DOHH2 (cell line): Measurements from ENCODE around the gene PCDH15.

Source experiments
- H3F3A ChIP-seq: fragments of 200-600 bp; sonication (generic), shearing (Covaris generic); 2 replicates; pipeline ENCODE4 v1.6.0; 2016; ENCODE audit warnings: antibody characterized with exemption, mild to moderate bottlenecking; ENCODE audit not compliant: control insufficient read depth, insufficient read depth
- H3K27ac ChIP-seq: fragments of 200-600 bp; sonication (generic); 2 replicates; pipeline ENCODE4 v1.5.1; 2014; ENCODE audit warnings: low read depth, mild to moderate bottlenecking, low read length, moderate library complexity
- H3K27me3 ChIP-seq: fragments of 200-600 bp; sonication (generic); 2 replicates; pipeline ENCODE4 v1.6.1; 2014; ENCODE audit warnings: mild to moderate bottlenecking, low read length, mixed read lengths; ENCODE audit not compliant: control insufficient read depth
- H3K36me3 ChIP-seq: fragments of 200-600 bp; sonication (generic); 2 replicates; pipeline ENCODE4 v1.6.1; 2014; ENCODE audit warnings: mild to moderate bottlenecking, low read length, moderate library complexity, mixed read lengths; ENCODE audit not compliant: control insufficient read depth
- H3K4me1 ChIP-seq: fragments of 200-600 bp; sonication (generic); 2 replicates; pipeline ENCODE4 v1.6.1; 2014; ENCODE audit warnings: mild to moderate bottlenecking, low read length, mixed read lengths; ENCODE audit not compliant: control insufficient read depth
- H3K4me2 ChIP-seq: fragments of 200-600 bp; sonication (generic); 2 replicates; pipeline ENCODE4 v1.6.0; 2014; ENCODE audit warnings: mild to moderate bottlenecking, low read length, moderate library complexity
- H3K4me3 ChIP-seq: fragments of 200-600 bp; sonication (generic); 2 replicates; pipeline ENCODE4 v1.5.1; 2014; ENCODE audit warnings: mild to moderate bottlenecking, low read length, mixed read lengths
- H3K79me2 ChIP-seq: fragments of 200-600 bp; sonication (generic); 2 replicates; pipeline ENCODE4 v1.6.1; 2014; ENCODE audit warnings: mild to moderate bottlenecking, low read length, mixed read lengths; ENCODE audit not compliant: control insufficient read depth
- H3K9me2 ChIP-seq: fragments of 200-600 bp; sonication (generic); replicated peaks from 2 replicates; pipeline ENCODE4 v1.6.1; 2014; ENCODE audit warnings: mild to moderate bottlenecking, low read length, mixed read lengths; ENCODE audit not compliant: control insufficient read depth
- H3K9me3 ChIP-seq: fragments of 200-600 bp; sonication (generic); 2 replicates; pipeline ENCODE4 v1.6.1; 2014; ENCODE audit warnings: antibody characterized with exemption, low read length, mixed read lengths; ENCODE audit not compliant: control insufficient read depth, insufficient read depth
- H4K20me1 ChIP-seq: fragments of 200-600 bp; sonication (generic); 2 replicates; pipeline ENCODE4 v1.6.0; 2014; ENCODE audit warnings: low read depth, mild to moderate bottlenecking, antibody characterized with exemption, low read length, moderate library complexity; ENCODE audit not compliant: control insufficient read depth, insufficient read depth
- EZH2phosphoT487 ChIP-seq: fragments of 200-600 bp; sonication (generic); IDR thresholded peaks from 2 replicates; pipeline ENCODE4 v1.6.1; 2017; ENCODE audit warnings: borderline replicate concordance, mild to moderate bottlenecking, antibody characterized with exemption, low read length, moderate library complexity, mixed read lengths
- TF ChIP-seq, protein P1 (sequence below): fragments of 200-600 bp; sonication (generic); IDR thresholded peaks from one replicate; pipeline ENCODE4 v1.5.1; 2014; ENCODE audit warnings: antibody characterized with exemption, mild to moderate bottlenecking, low read depth, low read length; ENCODE audit not compliant: poor library complexity, severe bottlenecking

PCDH15 gene

DNA sequence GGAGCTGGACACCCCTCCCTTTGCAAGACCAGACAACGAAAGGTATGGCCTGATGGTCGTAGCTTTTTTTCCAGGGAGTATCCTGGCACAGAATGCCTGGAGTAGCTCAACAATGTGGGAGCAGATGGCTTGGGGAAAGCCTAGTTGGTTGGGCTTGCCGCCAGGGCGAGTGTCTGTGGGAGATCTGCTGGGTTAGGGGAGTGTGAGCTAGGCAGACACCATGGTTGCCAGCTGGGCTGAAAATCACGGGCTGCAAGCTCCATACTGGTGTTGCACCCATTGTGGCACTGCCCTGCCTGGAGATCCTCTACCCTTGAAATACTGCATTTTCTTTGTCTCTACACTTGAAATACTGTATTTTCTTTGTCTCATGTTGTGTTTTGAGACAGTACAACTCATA, 538.3 kb downstream of the PCDH15 start:
- no peaks in the 10 kb centered on the region for H4K20me1 ChIP-seq

GRCh38 chr10:54259104-54259503, 541.9 kb downstream of the PCDH15 start:
- H3K9me2 ChIP-seq: no peaks in the 10 kb centered on the region
- H3K4me1 ChIP-seq: no peaks in the 10 kb centered on the region
- H4K20me1 ChIP-seq: no peaks in the 10 kb centered on the region
- no peaks in the 10 kb centered on the region for H3K27me3 ChIP-seq
- H3K4me2 ChIP-seq: no peak overlapping the region
- no peak overlapping the region for H3K4me3 ChIP-seq
- no peaks in the 10 kb centered on the region for H3K9me3 ChIP-seq
- no peaks in the 10 kb centered on the region for H3K79me2 ChIP-seq
- no peak overlapping the region for H3K27ac ChIP-seq
- H3K36me3 ChIP-seq: no peaks in the 10 kb centered on the region
- no peaks in the 10 kb centered on the region for H3F3A ChIP-seq
- TF ChIP-seq, protein P1, sequence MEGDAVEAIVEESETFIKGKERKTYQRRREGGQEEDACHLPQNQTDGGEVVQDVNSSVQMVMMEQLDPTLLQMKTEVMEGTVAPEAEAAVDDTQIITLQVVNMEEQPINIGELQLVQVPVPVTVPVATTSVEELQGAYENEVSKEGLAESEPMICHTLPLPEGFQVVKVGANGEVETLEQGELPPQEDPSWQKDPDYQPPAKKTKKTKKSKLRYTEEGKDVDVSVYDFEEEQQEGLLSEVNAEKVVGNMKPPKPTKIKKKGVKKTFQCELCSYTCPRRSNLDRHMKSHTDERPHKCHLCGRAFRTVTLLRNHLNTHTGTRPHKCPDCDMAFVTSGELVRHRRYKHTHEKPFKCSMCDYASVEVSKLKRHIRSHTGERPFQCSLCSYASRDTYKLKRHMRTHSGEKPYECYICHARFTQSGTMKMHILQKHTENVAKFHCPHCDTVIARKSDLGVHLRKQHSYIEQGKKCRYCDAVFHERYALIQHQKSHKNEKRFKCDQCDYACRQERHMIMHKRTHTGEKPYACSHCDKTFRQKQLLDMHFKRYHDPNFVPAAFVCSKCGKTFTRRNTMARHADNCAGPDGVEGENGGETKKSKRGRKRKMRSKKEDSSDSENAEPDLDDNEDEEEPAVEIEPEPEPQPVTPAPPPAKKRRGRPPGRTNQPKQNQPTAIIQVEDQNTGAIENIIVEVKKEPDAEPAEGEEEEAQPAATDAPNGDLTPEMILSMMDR: no peak
- TF ChIP-seq EZH2phosphoT487: no peak

More for the DNA sequence above, 538.3 kb downstream of the PCDH15 start:
- Histone ChIP-seq H3K9me3 (no peaks in the 10 kb centered on the region), H3K79me2 (no peaks in the 10 kb centered on the region), H3K27ac (no peak overlapping the region), H3K9me2 (no peaks in the 10 kb centered on the region), H3K36me3 (no peaks in the 10 kb centered on the region), H3K4me1 (no peaks in the 10 kb centered on the region), H3K27me3 (no peaks in the 10 kb centered on the region), H3F3A (no peaks in the 10 kb centered on the region), H3K4me3 (no peak overlapping the region), H3K4me2 (no peak overlapping the region)
- TF ChIP-seq EZH2phosphoT487: no peak
- TF ChIP-seq, protein P1: no peak

DNA sequence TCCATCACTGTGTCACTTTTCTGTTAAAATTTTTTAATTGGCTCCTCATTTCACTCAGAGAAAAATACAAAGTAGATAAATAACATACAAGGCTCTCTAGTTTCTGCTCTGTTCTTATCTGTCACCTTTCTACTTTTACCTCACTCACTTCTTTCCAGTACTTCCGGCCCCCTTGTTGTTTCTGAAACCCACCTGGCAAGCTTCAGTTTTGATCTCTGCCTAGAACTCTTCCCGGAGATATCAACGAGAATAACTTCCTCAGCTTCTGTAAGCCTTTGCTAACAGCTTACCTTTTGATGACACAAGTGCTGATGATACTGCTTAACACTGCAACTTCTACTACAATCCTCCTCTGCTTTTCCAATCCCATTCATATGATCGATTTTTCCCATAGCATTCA, 566.2 kb downstream of the PCDH15 start:
- no peaks in the 10 kb centered on the region for H3F3A ChIP-seq
- no peaks in the 10 kb centered on the region; the same call in 1 of the 2 replicates for H3K9me3 ChIP-seq
- H3K4me3 ChIP-seq: no peak overlapping the region
- H3K36me3 ChIP-seq: no peaks in the 10 kb centered on the region
- no peak for TF ChIP-seq EZH2phosphoT487
- TF ChIP-seq, protein P1: no peak
- no peaks in the 10 kb centered on the region for H3K4me1 ChIP-seq
- H3K27ac ChIP-seq: no peak overlapping the region
- H3K27me3 ChIP-seq: no peaks in the 10 kb centered on the region
- H4K20me1 ChIP-seq: no peaks in the 10 kb centered on the region
- H3K9me2 ChIP-seq: no peaks in the 10 kb centered on the region
- no peaks in the 10 kb centered on the region for H3K79me2 ChIP-seq
- H3K4me2 ChIP-seq: no peak overlapping the region

GRCh38 chr10:54203401-54203800, 597.6 kb downstream of the PCDH15 start:
- no peaks in the 10 kb centered on the region for H3K9me2 ChIP-seq
- H3K79me2 ChIP-seq: no peaks in the 10 kb centered on the region
- H4K20me1 ChIP-seq: no peaks in the 10 kb centered on the region
- no peaks in the 10 kb centered on the region for H3K36me3 ChIP-seq
- no peaks in the 10 kb centered on the region for H3K4me1 ChIP-seq
- no peak for TF ChIP-seq EZH2phosphoT487
- TF ChIP-seq, protein P1: no peak
- H3K27me3 ChIP-seq: no peaks in the 10 kb centered on the region
- no peak overlapping the region for H3K4me2 ChIP-seq
- no peak overlapping the region for H3K27ac ChIP-seq
- no peak overlapping the region for H3K4me3 ChIP-seq
- H3F3A ChIP-seq: no peaks in the 10 kb centered on the region
- no peaks in the 10 kb centered on the region for H3K9me3 ChIP-seq
